SKM-1 (cell line): ENCODE results near the gene DIDO1.

Experiments
- DNase-seq: peaks from one replicate; lab custom pipeline; 2025; ENCODE audit not compliant: unreplicated experiment; lab: John Stamatoyannopoulos, UW

Gene DIDO1

GRCh38 chr20:62911701-62912280 is 14.5 kb downstream of the DIDO1 start:
- DNase-seq: no peak

- DNase-seq: no peak
These were observed 15.4 kb downstream of the DIDO1 start for GRCh38 chr20:62910777-62911497.

- DNase-seq: no peak
These were observed 16.0 kb downstream of the DIDO1 start for GRCh38 chr20:62910217-62910766.

- DNase-seq: no peak
These were observed 17.1 kb downstream of the DIDO1 start for GRCh38 chr20:62908971-62909791.

GRCh38 chr20:62907384-62908317 is 18.7 kb downstream of the DIDO1 start:
- no peak for DNase-seq

GRCh38 chr20:62906647-62907375 is 19.5 kb downstream of the DIDO1 start:
- DNase-seq: no peak

- no peak for DNase-seq
These were observed 20.1 kb downstream of the DIDO1 start for GRCh38 chr20:62906209-62906608.

GRCh38 chr20:62905536-62906117 is 20.7 kb downstream of the DIDO1 start:
- DNase-seq: no peak

- no peak for DNase-seq
These were observed 23.2 kb downstream of the DIDO1 start for GRCh38 chr20:62902926-62903615.

- no peak for DNase-seq
These were observed 24.4 kb downstream of the DIDO1 start for GRCh38 chr20:62901891-62902290.

GRCh38 chr20:62900692-62901584 is 25.4 kb downstream of the DIDO1 start:
- DNase-seq: no peak

GRCh38 chr20:62900052-62900691 is 26.1 kb downstream of the DIDO1 start:
- peak; percentile 37 for DNase-seq

GRCh38 chr20:62899633-62900051 is 26.7 kb downstream of the DIDO1 start:
- DNase-seq: no peak

- DNase-seq: no peak
These were observed 27.2 kb downstream of the DIDO1 start for GRCh38 chr20:62898970-62899632.

- no peak for DNase-seq
These were observed 28.0 kb downstream of the DIDO1 start for GRCh38 chr20:62898093-62898964.

GRCh38 chr20:62897666-62898065 is 28.6 kb downstream of the DIDO1 start:
- DNase-seq: no peak
